Fibroblast of skin of abdomen (primary cell): Measurements from ENCODE around the gene TCOF1.
"Not testable (repeated sequence)": the region's sequence is repeated elsewhere in the genome, so short reads cannot be mapped to it uniquely, and the experiment has no call there.

Source experiments
- DNase-seq: peaks from one replicate; pipeline ENCODE4 v3.0.0-alpha.2; 2013

Gene TCOF1

GRCh38 chr5:150407096-150407720 is 49.7 kb downstream of the TCOF1 start:
- no peak for DNase-seq

GRCh38 chr5:150408231-150408943 is 50.9 kb downstream of the TCOF1 start:
- DNase-seq = no peak

GRCh38 chr5:150409638-150410523 is 52.4 kb downstream of the TCOF1 start:
- peak; percentile 81 for DNase-seq

- DNase-seq = peak; percentile 62
Observed at GRCh38 chr5:150410524-150411244, 53.2 kb downstream of the TCOF1 start.

- no peak for DNase-seq
Observed at GRCh38 chr5:150411245-150411979, 53.9 kb downstream of the TCOF1 start.

GRCh38 chr5:150412319-150413175 is 55.0 kb downstream of the TCOF1 start, which contains the start of gene CD74:
TSS of gene CD74 (minus strand) at chr5:150412910. CDS start at chr5:150412749, 161 bp downstream.
- DNase-seq = peak; percentile 10

- DNase-seq = no peak
Observed at GRCh38 chr5:150413176-150413901, 55.8 kb downstream of the TCOF1 start.

- DNase-seq = not testable (repeated sequence)
Observed at GRCh38 chr5:150413902-150414790, 56.6 kb downstream of the TCOF1 start.

GRCh38 chr5:150419630-150420270 is 62.3 kb downstream of the TCOF1 start:
- no peak for DNase-seq

GRCh38 chr5:150422075-150422474 is 64.6 kb downstream of the TCOF1 start:
- no peak for DNase-seq

GRCh38 chr5:150422758-150423157 is 65.3 kb downstream of the TCOF1 start:
- no peak for DNase-seq

GRCh38 chr5:150426165-150426564 is 68.7 kb downstream of the TCOF1 start:
- not testable (repeated sequence) for DNase-seq

GRCh38 chr5:150428106-150428876 is 70.8 kb downstream of the TCOF1 start:
- no peak for DNase-seq

GRCh38 chr5:150428978-150429377 is 71.5 kb downstream of the TCOF1 start:
- no peak for DNase-seq

- DNase-seq = no peak
Observed at GRCh38 chr5:150429410-150429873, 71.9 kb downstream of the TCOF1 start.

GRCh38 chr5:150431048-150431447 is 73.6 kb downstream of the TCOF1 start:
- DNase-seq = no peak

- no peak for DNase-seq
Observed at GRCh38 chr5:150431574-150431973, 74.1 kb downstream of the TCOF1 start.
